ENCODE data around the gene CXCL14. TPM values are rescaled to one million over a fixed set of nuclear protein-coding genes. Genes with fewer than 3 reads are reported as not detected.

The CXCL14 gene
- polyA plus RNA-seq, 1 experiment: not detected

- CTCF ChIA-PET: interaction anchor here (0.6 kb wide), 1 partner anchor 34 kb away, joined by 3 read pairs; no protein-coding TSS in a partner anchor
- Histone ChIP-seq H3K27ac (ENCODE audit: low read depth, low read length) (no peak overlapping the region), H3K4me3 (ENCODE audit: low read depth, low read length) (no peak overlapping the region), H3K27me3 (ENCODE audit: control insufficient read depth, insufficient read depth, low read length) (peaks cover 12% of the 10 kb centered on the region), H3K9me3 (ENCODE audit: control insufficient read depth, insufficient read depth, low read length) (no peaks in the 10 kb centered on the region)
- TF ChIP-seq CTCF (IDR thresholded peaks at IDR 0.05; ENCODE audit: low read depth, low read length): no peak
- POLR2A ChIA-PET: no interaction called here
- no peak for DNase-seq (ENCODE audit: low read depth, low spot score)
These were observed 9.2 kb upstream of the CXCL14 start for GRCh38 chr5:135587721-135588663.

- no peak for DNase-seq (ENCODE audit: low read depth, low spot score)
- POLR2A ChIA-PET: no interaction called here
- peaks cover 23% of the 10 kb centered on the region for H3K27me3 ChIP-seq (ENCODE audit: control insufficient read depth, insufficient read depth, low read length)
- TF ChIP-seq CTCF (IDR thresholded peaks at IDR 0.05; ENCODE audit: low read depth, low read length): no peak
- no peaks in the 10 kb centered on the region for H3K9me3 ChIP-seq (ENCODE audit: control insufficient read depth, insufficient read depth, low read length)
- no peak overlapping the region for H3K27ac ChIP-seq (ENCODE audit: low read depth, low read length)
- CTCF ChIA-PET: interaction anchor here (1.4 kb wide), 1 partner anchor 19 kb away, joined by 5 read pairs; no protein-coding TSS in a partner anchor
- H3K4me3 ChIP-seq (ENCODE audit: low read depth, low read length): no peak overlapping the region
These were observed 6.1 kb upstream of the CXCL14 start for GRCh38 chr5:135584918-135585317.

GRCh38 chr5:135584276-135584675, 5.5 kb upstream of the CXCL14 start:
- POLR2A ChIA-PET: no interaction called here
- no peak for DNase-seq (ENCODE audit: low read depth, low spot score)
- Histone ChIP-seq H3K27me3 (ENCODE audit: control insufficient read depth, insufficient read depth, low read length) (peaks cover 28% of the 10 kb centered on the region), H3K27ac (ENCODE audit: low read depth, low read length) (no peak overlapping the region), H3K4me3 (ENCODE audit: low read depth, low read length) (no peak overlapping the region), H3K9me3 (ENCODE audit: control insufficient read depth, insufficient read depth, low read length) (no peaks in the 10 kb centered on the region)
- no peak for TF ChIP-seq CTCF (IDR thresholded peaks at IDR 0.05; ENCODE audit: low read depth, low read length)
- CTCF ChIA-PET: interaction anchor here (1.4 kb wide), 1 partner anchor 18 kb away, joined by 5 read pairs; no protein-coding TSS in a partner anchor

- Histone ChIP-seq H3K27ac (ENCODE audit: low read depth, low read length) (no peak overlapping the region), H3K9me3 (ENCODE audit: control insufficient read depth, insufficient read depth, low read length) (peaks cover 6% of the 10 kb centered on the region; the same call in 1 of the 2 replicates), H3K4me3 (ENCODE audit: low read depth, low read length) (no peak overlapping the region), H3K27me3 (ENCODE audit: control insufficient read depth, insufficient read depth, low read length) (peaks cover 45% of the 10 kb centered on the region)
- POLR2A ChIA-PET: no interaction called here
- CTCF ChIA-PET: no interaction called here
- TF ChIP-seq CTCF (IDR thresholded peaks at IDR 0.05; ENCODE audit: low read depth, low read length): no peak
- no peak for DNase-seq (ENCODE audit: low read depth, low spot score)
These were observed 3.4 kb upstream of the CXCL14 start for GRCh38 chr5:135582099-135582781.

All from AG04450 (cell line).